H9 (cell line): ENCODE data around the gene PRELID2. TPM values are rescaled to one million over a fixed set of nuclear protein-coding genes. Genes with fewer than 3 reads are reported as not detected.

Experiments used
- DNase-seq: peaks from one replicate; pipeline ENCODE4 v3.0.0-alpha.2; 2017
- H2AFZ ChIP-seq: one replicate; pipeline ENCODE4 v1.6.1; 2013; ENCODE audit warnings: mild to moderate bottlenecking, low read length, control low read depth, moderate library complexity
- H2AK5ac ChIP-seq: 2 replicates; pipeline ENCODE4 v1.6.1; 2013; ENCODE audit warnings: low read length, control low read depth, mixed read lengths; ENCODE audit not compliant: insufficient read length
- H2BK120ac ChIP-seq: one replicate; pipeline ENCODE4 v1.6.1; 2013; ENCODE audit warnings: low read depth, mild to moderate bottlenecking, low read length, control low read depth, inconsistent platforms; ENCODE audit not compliant: poor library complexity, severe bottlenecking
- H2BK12ac ChIP-seq: 2 replicates; pipeline ENCODE4 v1.6.1; 2013; ENCODE audit warnings: low read length, control low read depth, mixed read lengths, low read depth; ENCODE audit not compliant: insufficient read length
- H2BK15ac ChIP-seq: 2 replicates; pipeline ENCODE4 v1.6.1; 2013; ENCODE audit warnings: low read depth, low read length, control low read depth
- H2BK20ac ChIP-seq: one replicate; pipeline ENCODE4 v1.6.1; 2013; ENCODE audit warnings: low read depth, mild to moderate bottlenecking, low read length, control low read depth, inconsistent platforms; ENCODE audit not compliant: poor library complexity, severe bottlenecking
- H2BK5ac ChIP-seq: 2 replicates; pipeline ENCODE4 v1.6.1; 2013; ENCODE audit warnings: low read length, control low read depth, mixed read lengths; ENCODE audit not compliant: insufficient read length
- H3K14ac ChIP-seq: 2 replicates; pipeline ENCODE4 v1.6.1; 2013; ENCODE audit warnings: low read length, control low read depth; ENCODE audit not compliant: insufficient read depth
- H3K18ac ChIP-seq: 2 replicates; pipeline ENCODE4 v1.6.1; 2013; ENCODE audit warnings: low read depth, mild to moderate bottlenecking, mixed read lengths, low read length, control low read depth; ENCODE audit not compliant: insufficient read length
- H3K23ac ChIP-seq: 2 replicates; pipeline ENCODE4 v1.6.1; 2013; ENCODE audit warnings: low read length, control low read depth, mixed read lengths, low read depth; ENCODE audit not compliant: insufficient read length
- H3K23me2 ChIP-seq: 2 replicates; pipeline ENCODE4 v1.6.1; 2013; ENCODE audit warnings: low read depth, mild to moderate bottlenecking, mixed read lengths, low read length, control low read depth; ENCODE audit not compliant: insufficient read length, poor library complexity, severe bottlenecking
- H3K27ac ChIP-seq: 2 replicates; pipeline ENCODE4 v1.5.1; 2013; ENCODE audit warnings: low read length, control low read depth, mixed read lengths, low read depth; ENCODE audit not compliant: insufficient read length
- H3K27me3 ChIP-seq: 2 replicates; pipeline ENCODE4 v1.6.1; 2013; ENCODE audit warnings: low read length, control low read depth, inconsistent platforms; ENCODE audit not compliant: insufficient read depth
- H3K4ac ChIP-seq: 2 replicates; pipeline ENCODE4 v1.6.1; 2013; ENCODE audit warnings: low read depth, mild to moderate bottlenecking, control low read depth, inconsistent platforms, low read length, moderate library complexity
- H3K4me1 ChIP-seq: 2 replicates; pipeline ENCODE4 v1.6.1; 2013; ENCODE audit warnings: low read length, control low read depth, inconsistent platforms; ENCODE audit not compliant: insufficient read depth
- H3K4me2 ChIP-seq: 2 replicates; pipeline ENCODE4 v1.6.1; 2013; ENCODE audit warnings: low read length, control low read depth, mixed read lengths; ENCODE audit not compliant: insufficient read length, insufficient read depth
- H3K56ac ChIP-seq: 2 replicates; pipeline ENCODE4 v1.6.1; 2013; ENCODE audit warnings: low read depth, mild to moderate bottlenecking, mixed read lengths, low read length, control low read depth; ENCODE audit not compliant: insufficient read length
- H3K79me1 ChIP-seq: 2 replicates; pipeline ENCODE4 v1.6.1; 2013; ENCODE audit warnings: low read depth, mild to moderate bottlenecking, moderate library complexity, low read length, control low read depth, inconsistent platforms; ENCODE audit not compliant: insufficient read depth, poor library complexity, severe bottlenecking
- H3K79me2 ChIP-seq: 2 replicates; pipeline ENCODE4 v1.6.1; 2013; ENCODE audit warnings: low read length, control low read depth, inconsistent platforms; ENCODE audit not compliant: insufficient read depth
- H3K9ac ChIP-seq: 2 replicates; pipeline ENCODE4 v1.6.1; 2013; ENCODE audit warnings: low read length, control low read depth, mixed read lengths; ENCODE audit not compliant: insufficient read length; ENCODE audit errors: extremely low read depth
- H3K9me3 ChIP-seq: one replicate; pipeline ENCODE4 v1.6.1; 2013; ENCODE audit warnings: low read depth, low read length, inconsistent platforms; ENCODE audit not compliant: control insufficient read depth
- H3T11ph ChIP-seq: one replicate; pipeline ENCODE4 v1.6.1; 2013; ENCODE audit warnings: mild to moderate bottlenecking, low read length, control low read depth, inconsistent platforms
- H4K20me1 ChIP-seq: one replicate; pipeline ENCODE4 v1.6.1; 2013; ENCODE audit not compliant: control insufficient read depth, insufficient read length, insufficient read depth
- H4K5ac ChIP-seq: 2 replicates; pipeline ENCODE4 v1.6.1; 2013; ENCODE audit warnings: low read depth, mild to moderate bottlenecking, mixed read lengths, low read length, control low read depth; ENCODE audit not compliant: insufficient read length
- H4K8ac ChIP-seq: replicated peaks from 2 replicates; pipeline ENCODE4 v1.6.1; 2013; ENCODE audit warnings: low read length, control low read depth, mixed read lengths, low read depth; ENCODE audit not compliant: insufficient read length
- H4K91ac ChIP-seq: 2 replicates; pipeline ENCODE4 v1.6.1; 2013; ENCODE audit warnings: low read depth, mild to moderate bottlenecking, moderate library complexity, mixed read lengths, low read length, control low read depth; ENCODE audit not compliant: insufficient read length
- H3K27ac Mint-ChIP-seq, 3 experiments: 2 replicates in 2 of 3; 3 replicates in 1 of 3; pipeline ENCODE4 v1.8.0; 2020 to 2021; ENCODE audit warnings: mixed read lengths in 3 of 3, mild to moderate bottlenecking in 1 of 3, moderate library complexity in 1 of 3
- H3K27me3 Mint-ChIP-seq: 2 replicates; pipeline ENCODE4 v1.8.0; 2021; ENCODE audit warnings: low read depth, mild to moderate bottlenecking, moderate library complexity, mixed read lengths
- H3K36me3 Mint-ChIP-seq, 3 experiments: 2 replicates in 2 of 3; 3 replicates in 1 of 3; pipeline ENCODE4 v1.8.0; 2020 to 2021; ENCODE audit warnings: low read depth in 3 of 3, mixed read lengths in 3 of 3; ENCODE audit not compliant: insufficient read depth in 1 of 3
- H3K4me1 Mint-ChIP-seq, 2 experiments: 2 replicates each; pipeline ENCODE4 v1.8.0; 2020; ENCODE audit warnings: mixed read lengths in 2 of 2
- H3K4me3 Mint-ChIP-seq, 2 experiments: 2 replicates in 1 of 2; 3 replicates in 1 of 2; pipeline ENCODE4 v1.8.0; 2020 to 2021; ENCODE audit warnings: mild to moderate bottlenecking in 2 of 2, mixed read lengths in 2 of 2, moderate library complexity in 1 of 2
- H3K9me3 Mint-ChIP-seq, 2 experiments: 2 replicates in 1 of 2; 3 replicates in 1 of 2; pipeline ENCODE4 v1.8.0; 2020; ENCODE audit warnings: mild to moderate bottlenecking in 2 of 2, mixed read lengths in 2 of 2, moderate library complexity in 1 of 2
- CTCF ChIP-seq: fragments of 200-600 bp; sonication (generic); conservative IDR thresholded peaks from 3 replicates; pipeline ENCODE4 v1.8.0; 2021; ENCODE audit warnings: antibody characterized with exemption, mild to moderate bottlenecking
- WGBS: extraction: QIAGEN DNeasy Blood & Tissue Kit; methylation state at CpG from one replicate; pipeline ENCODE4 v1.1.7; 2013; ENCODE audit warnings: missing lambda C conversion rate, low lambda C conversion rate, mixed read lengths; ENCODE audit not compliant: insufficient read length; ENCODE audit errors: extremely low coverage; 5-methylcytosine and 5-hydroxymethylcytosine counted together
- total RNA-seq: library from RNA; stranded (reverse); gene quantifications from 2 replicates; pipeline ENCODE4 v1.2.1, GENCODE V29; 2021

The PRELID2 gene
- total RNA-seq, 1 experiment from 2014 or later = 13.2 TPM

GRCh38 chr5:145752534-145752933 is 82.6 kb downstream of the PRELID2 start:
- no peak overlapping the region for H3K4ac ChIP-seq
- no CpG with 5 or more reads among the region's 2 CpGs for WGBS
- H3K27ac Mint-ChIP-seq = peak overlapping the region in 1 of 3 experiments; percentile 55; a peak in 1 of 7 replicates

More at GRCh38 chr5:145752534-145752933, 82.6 kb downstream of the PRELID2 start:
- no peak for TF ChIP-seq CTCF
- Histone ChIP-seq H2AFZ (no peak overlapping the region), H4K20me1 (no peaks in the 10 kb centered on the region), H3K4me1 (no peaks in the 10 kb centered on the region), H4K91ac (no peak overlapping the region), H2BK12ac (no peak overlapping the region), H3K23me2 (no peaks in the 10 kb centered on the region), H3K56ac (no peak overlapping the region), H4K5ac (no peak overlapping the region), H3K23ac (no peak overlapping the region), H3K9ac (no peak overlapping the region), H2AK5ac (no peak overlapping the region), H2BK5ac (no peak overlapping the region), H3K14ac (no peak overlapping the region), H3K27ac (no peak overlapping the region), H3T11ph (no peak overlapping the region), H4K8ac (no peak overlapping the region), H2BK20ac (no peak overlapping the region), H3K79me2 (no peaks in the 10 kb centered on the region), H2BK15ac (no peak overlapping the region), H2BK120ac (no peak overlapping the region), H3K4me2 (no peak overlapping the region), H3K9me3 (no peaks in the 10 kb centered on the region), H3K18ac (no peak overlapping the region), H3K79me1 (no peaks in the 10 kb centered on the region), H3K27me3 (no peaks in the 10 kb centered on the region)
- peaks cover 5 to 8% (median 6%) of the 10 kb centered on the region in 3 experiments; a peak in 4 of 7 replicates for H3K36me3 Mint-ChIP-seq
- no peaks in the 10 kb centered on the region for H3K27me3 Mint-ChIP-seq
- peaks cover 14 to 19% of the 10 kb centered on the region in 2 experiments for H3K9me3 Mint-ChIP-seq
- peaks cover 10 to 12% of the 10 kb centered on the region in 2 experiments; a peak in 3 of 4 replicates for H3K4me1 Mint-ChIP-seq
- DNase-seq = no peak
- no peak overlapping the region for H3K4me3 Mint-ChIP-seq
